NCI-H748 treated with DMSO at 0.1 percent for 48 hours (cell line): ENCODE results near the gene DCAF10.
"Not testable (repeated sequence)": the region's sequence is repeated elsewhere in the genome, so short reads cannot be mapped to it uniquely, and the experiment has no call there.

Source experiments
- DNase-seq: peaks from one replicate; lab custom pipeline; 2025; lab: John Stamatoyannopoulos, UW

DCAF10 gene

DNA sequence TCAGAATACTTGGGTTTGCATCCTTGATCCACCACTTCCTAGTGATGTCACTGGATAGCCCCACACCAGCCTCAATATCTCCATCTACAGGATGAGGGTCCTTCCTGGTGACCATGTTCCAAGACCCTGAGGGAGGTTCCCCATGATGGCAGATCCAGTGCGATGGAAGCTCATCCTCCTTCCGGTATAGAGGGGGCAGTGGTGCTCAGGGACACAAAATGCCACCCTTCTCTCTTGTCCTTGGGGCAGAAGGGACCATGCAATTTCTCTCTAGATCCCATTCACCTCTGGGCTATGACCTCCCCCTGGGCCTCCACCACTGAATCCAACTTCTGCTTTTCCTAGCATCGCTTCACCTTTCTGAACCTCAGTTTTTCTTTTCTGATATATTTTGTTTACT lies 108.7 kb downstream of the DCAF10 start:
- no peak for DNase-seq

DNA sequence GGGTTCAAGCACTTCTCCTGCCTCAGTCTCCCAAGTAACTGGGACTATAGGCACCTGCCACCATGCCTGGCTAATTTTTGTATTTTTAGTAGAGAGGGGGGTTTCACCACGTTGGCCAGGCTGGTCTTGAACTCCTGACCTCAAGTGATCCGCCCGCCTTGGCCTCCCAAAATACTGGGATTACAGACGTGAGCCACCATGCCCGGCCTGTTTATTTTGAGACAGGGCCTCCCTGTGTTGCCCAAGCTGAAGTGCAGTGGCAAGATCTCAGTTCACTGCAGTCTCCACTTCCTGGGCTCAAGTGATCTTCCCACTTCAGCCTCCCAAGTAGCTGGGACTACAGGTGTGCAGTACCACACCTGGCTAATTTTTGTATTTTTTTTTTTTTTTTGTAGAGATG lies 109.2 kb downstream of the DCAF10 start:
- not testable (repeated sequence) for DNase-seq

- DNase-seq = no peak
These were observed 109.7 kb downstream of the DCAF10 start for GRCh38 chr9:37910271-37910670.

DNA sequence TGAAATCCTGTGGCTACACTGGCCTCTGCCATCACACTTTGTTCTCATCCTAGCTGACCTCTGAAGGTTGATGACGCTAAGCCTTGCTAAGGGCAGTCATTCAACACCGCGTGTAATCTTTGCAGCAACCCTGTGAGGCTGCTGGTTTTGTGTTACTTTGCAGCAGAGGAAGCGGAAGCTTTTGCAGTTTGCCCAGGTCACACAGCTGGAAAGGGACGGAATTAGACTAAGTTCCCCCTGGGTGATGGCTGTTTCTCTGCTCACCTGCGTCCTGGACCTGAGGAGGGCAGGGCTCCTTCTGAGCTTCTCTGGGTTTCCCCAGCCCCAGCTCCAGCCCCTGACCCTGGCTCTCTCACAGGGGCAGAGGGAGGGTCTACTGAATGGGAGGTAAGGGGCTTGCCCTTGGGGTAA lies 110.7 kb downstream of the DCAF10 start:
- DNase-seq = no peak

DNA sequence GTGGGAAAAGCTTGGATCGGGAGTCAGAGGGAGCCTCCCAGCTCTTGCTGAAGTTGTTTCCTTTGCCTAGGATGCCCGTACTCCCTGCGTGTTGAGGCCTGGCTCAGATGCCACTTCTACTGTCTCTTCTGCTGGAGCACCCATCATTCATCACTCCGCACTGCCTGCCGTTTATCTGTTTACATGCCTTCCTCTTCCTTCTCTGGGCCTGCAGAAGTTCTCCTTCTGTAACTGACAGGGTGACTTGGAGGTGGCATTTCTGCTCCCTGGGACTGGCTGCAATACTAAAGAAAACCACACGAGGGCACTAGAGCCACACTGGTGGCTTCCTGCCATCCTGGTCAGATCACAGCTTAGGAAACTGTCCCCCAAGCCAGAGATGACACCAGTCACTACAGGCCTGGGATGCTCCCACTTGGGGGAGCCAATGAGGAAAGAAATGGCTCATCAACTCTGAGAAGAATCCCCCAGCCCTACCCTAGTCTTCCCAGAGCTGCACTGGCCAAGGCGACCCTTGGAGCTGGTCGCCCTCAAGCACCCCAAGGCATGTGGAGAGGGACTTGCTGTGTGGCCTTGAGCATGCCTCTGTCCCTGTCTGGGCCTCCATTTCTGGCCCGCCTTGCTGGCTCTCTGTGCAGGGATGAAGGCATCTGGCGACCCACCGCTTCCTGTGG lies 113.0 kb downstream of the DCAF10 start:
- peak; percentile 66 for DNase-seq

GRCh38 chr9:37914154-37914551 lies 113.6 kb downstream of the DCAF10 start:
- no peak for DNase-seq

DNA sequence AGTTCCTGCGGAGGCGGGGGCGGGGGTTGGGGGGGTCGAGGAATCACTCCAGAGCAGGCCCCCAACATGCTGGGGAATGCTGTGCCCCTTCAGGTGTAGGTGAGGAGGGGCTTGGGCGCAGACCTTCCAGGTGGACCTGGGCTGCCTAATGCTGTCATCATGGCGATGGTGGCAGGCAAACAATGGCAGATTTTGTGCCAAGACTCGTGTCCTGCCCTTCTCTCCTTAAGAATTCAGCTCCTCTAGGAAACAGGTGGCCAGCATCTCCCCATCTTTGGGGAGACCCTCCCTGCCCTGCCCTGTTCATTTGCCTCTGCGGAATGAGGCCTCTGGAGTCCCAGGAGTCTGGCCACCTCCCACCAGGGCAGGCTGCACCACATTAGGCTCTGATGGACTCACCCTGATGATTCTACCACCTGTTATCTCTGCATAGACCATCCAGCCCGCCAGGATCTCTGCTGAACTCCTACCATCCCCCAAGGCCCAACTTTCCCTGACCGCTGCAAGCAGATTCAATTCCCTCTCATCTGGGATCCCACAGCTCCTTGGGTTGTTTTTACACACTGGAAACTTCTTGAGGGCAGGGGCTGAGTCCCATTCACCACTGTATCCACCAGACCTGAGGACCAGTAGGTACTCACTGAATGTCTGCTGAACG lies 114.2 kb downstream of the DCAF10 start:
- no peak for DNase-seq

GRCh38 chr9:37915911-37916470 lies 115.4 kb downstream of the DCAF10 start:
- DNase-seq = no peak

- DNase-seq = no peak
These were observed 116.1 kb downstream of the DCAF10 start for GRCh38 chr9:37916471-37917312.
